Omental fat pad (tissue), 4 donors: ENCODE data around the gene HEY2. TPM values are rescaled to one million over a fixed set of nuclear protein-coding genes. Genes with fewer than 3 reads are reported as not detected.
"Not testable (repeated sequence)": the region's sequence is repeated elsewhere in the genome, so short reads cannot be mapped to it uniquely, and the experiment has no call there.

Source experiments
- ATAC-seq: fragments of 150-250 bp; one replicate; pipeline ENCODE4 v1.9.1; 2016; ENCODE audit warnings: mild to moderate bottlenecking, moderate library complexity; ENCODE audit not compliant: low FRiP score
- DNase-seq: peaks from one replicate; pipeline ENCODE4 v3.0.0-alpha.2; 2019; ENCODE audit warnings: low spot score
- CTCF ChIP-seq, 3 donors: fragments of 450-650 bp; IDR thresholded peaks; one replicate each; pipeline ENCODE4 v1.5.1; 2016 to 2017; ENCODE audit warnings: antibody characterized with exemption in 3 of 3, mild to moderate bottlenecking in 3 of 3, moderate library complexity in 2 of 3
- total RNA-seq, 4 donors: library from RNA; depleted of rRNA; stranded (reverse); fragments of >200 nt; gene quantifications; one replicate each; pipeline ENCODE4 v1.1.0, GENCODE V29; 2016

HEY2 gene
- 1 to 10 TPM in 3 of 4 donors, under 1 TPM in 1; 0.24 to 3.2 (median 1.5) TPM for total RNA-seq

- peak; percentile 78 for DNase-seq
- peak; percentile 97 for ATAC-seq
- peak in 1 of 3 donors; percentile 4 for TF ChIP-seq CTCF (IDR thresholded peaks at IDR 0.05)
These were observed at the start of gene HEY2 for GRCh38 chr6:125749173-125749864. TSS of gene HEY2 (plus strand) at chr6:125749632. CDS start at chr6:125749777, 145 bp downstream.

- no peak for TF ChIP-seq CTCF (IDR thresholded peaks at IDR 0.05)
- DNase-seq (no peak), ATAC-seq (no peak)
These were observed 48.7 kb upstream of the HEY2 start for GRCh38 chr6:125700581-125701353.

GRCh38 chr6:125701354-125701668 lies 48.1 kb upstream of the HEY2 start:
- no peak for TF ChIP-seq CTCF (IDR thresholded peaks at IDR 0.05)
- DNase-seq = no peak
- ATAC-seq = no peak

- DNase-seq, ATAC-seq: not testable (repeated sequence)
These were observed 45.5 kb upstream of the HEY2 start for GRCh38 chr6:125703882-125704281.

GRCh38 chr6:125707615-125708243 lies 41.7 kb upstream of the HEY2 start:
- no peak for TF ChIP-seq CTCF (IDR thresholded peaks at IDR 0.05)
- DNase-seq (no peak), ATAC-seq (no peak)

- TF ChIP-seq CTCF (IDR thresholded peaks at IDR 0.05) = no peak
- ATAC-seq = no peak
These were observed 38.3 kb upstream of the HEY2 start for GRCh38 chr6:125711013-125711675.

GRCh38 chr6:125714441-125715090 lies 34.9 kb upstream of the HEY2 start:
- ATAC-seq = no peak
- TF ChIP-seq CTCF (IDR thresholded peaks at IDR 0.05) = no peak
- no peak for DNase-seq

More at GRCh38 chr6:125711013-125711675, 38.3 kb upstream of the HEY2 start:
- DNase-seq = no peak
